SK-N-SH treated with all-trans-retinoic acid at 6 μM for 48 hours (cell line): ENCODE measurements around the gene NID1.

Source experiments
- ISL1 ChIP-seq: fragments of 250-450 bp; sonication (Bioruptor Pico); IDR thresholded peaks from 2 replicates; pipeline ENCODE4 v2.1.2; 2022; ENCODE audit warnings: mild to moderate bottlenecking, moderate library complexity
- TOX ChIP-seq: fragments of 250-450 bp; sonication (Bioruptor Pico); IDR thresholded peaks from 2 replicates; pipeline ENCODE4 v1.8.0; 2021; ENCODE audit warnings: mild to moderate bottlenecking, moderate library complexity, borderline replicate concordance
- TF ChIP-seq, protein P1 (sequence below): fragments of 250-450 bp; sonication (Bioruptor Pico); IDR thresholded peaks from 2 replicates; pipeline ENCODE4 v1.5.1; 2020; ENCODE audit warnings: low read depth, mild to moderate bottlenecking, moderate library complexity
- TF ChIP-seq, protein P2 (sequence below): fragments of 250-450 bp; sonication (Bioruptor Pico); IDR thresholded peaks from 2 replicates; pipeline ENCODE4 v1.5.0; 2020; ENCODE audit warnings: mild to moderate bottlenecking, moderate library complexity
- TF ChIP-seq, protein P3 (sequence below): fragments of 250-450 bp; sonication (Bioruptor Pico); IDR thresholded peaks from 2 replicates; pipeline ENCODE4 v1.8.0; 2020; ENCODE audit warnings: mild to moderate bottlenecking, moderate library complexity, borderline replicate concordance

DNA sequence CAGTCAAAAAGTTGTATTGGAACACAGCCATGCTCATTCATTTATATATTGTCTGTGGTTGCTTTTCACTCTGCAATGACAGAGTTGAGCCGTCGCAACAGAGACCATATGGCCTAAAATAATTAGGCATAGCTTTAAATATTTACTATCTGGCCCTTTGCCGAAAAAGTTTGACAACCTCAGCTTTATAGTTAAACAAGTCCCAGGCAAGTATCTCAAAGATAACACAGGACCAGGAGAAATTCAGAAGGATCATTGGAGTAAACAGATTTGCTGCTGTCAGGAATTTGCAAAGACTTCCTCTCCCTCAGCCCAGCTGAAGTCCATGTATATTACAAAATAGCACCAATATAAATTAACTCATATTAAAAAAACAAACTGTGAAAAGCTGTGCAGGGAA is 34.4 kb downstream of the NID1 start:
- TF ChIP-seq ISL1 (CRISPR knock-in tag): no peak
- TF ChIP-seq, protein P1, sequence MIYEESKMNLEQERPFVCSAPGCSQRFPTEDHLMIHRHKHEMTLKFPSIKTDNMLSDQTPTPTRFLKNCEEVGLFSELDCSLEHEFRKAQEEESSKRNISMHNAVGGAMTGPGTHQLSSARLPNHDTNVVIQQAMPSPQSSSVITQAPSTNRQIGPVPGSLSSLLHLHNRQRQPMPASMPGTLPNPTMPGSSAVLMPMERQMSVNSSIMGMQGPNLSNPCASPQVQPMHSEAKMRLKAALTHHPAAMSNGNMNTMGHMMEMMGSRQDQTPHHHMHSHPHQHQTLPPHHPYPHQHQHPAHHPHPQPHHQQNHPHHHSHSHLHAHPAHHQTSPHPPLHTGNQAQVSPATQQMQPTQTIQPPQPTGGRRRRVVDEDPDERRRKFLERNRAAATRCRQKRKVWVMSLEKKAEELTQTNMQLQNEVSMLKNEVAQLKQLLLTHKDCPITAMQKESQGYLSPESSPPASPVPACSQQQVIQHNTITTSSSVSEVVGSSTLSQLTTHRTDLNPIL (CRISPR knock-in tag): no peak
- TF ChIP-seq, protein P2, sequence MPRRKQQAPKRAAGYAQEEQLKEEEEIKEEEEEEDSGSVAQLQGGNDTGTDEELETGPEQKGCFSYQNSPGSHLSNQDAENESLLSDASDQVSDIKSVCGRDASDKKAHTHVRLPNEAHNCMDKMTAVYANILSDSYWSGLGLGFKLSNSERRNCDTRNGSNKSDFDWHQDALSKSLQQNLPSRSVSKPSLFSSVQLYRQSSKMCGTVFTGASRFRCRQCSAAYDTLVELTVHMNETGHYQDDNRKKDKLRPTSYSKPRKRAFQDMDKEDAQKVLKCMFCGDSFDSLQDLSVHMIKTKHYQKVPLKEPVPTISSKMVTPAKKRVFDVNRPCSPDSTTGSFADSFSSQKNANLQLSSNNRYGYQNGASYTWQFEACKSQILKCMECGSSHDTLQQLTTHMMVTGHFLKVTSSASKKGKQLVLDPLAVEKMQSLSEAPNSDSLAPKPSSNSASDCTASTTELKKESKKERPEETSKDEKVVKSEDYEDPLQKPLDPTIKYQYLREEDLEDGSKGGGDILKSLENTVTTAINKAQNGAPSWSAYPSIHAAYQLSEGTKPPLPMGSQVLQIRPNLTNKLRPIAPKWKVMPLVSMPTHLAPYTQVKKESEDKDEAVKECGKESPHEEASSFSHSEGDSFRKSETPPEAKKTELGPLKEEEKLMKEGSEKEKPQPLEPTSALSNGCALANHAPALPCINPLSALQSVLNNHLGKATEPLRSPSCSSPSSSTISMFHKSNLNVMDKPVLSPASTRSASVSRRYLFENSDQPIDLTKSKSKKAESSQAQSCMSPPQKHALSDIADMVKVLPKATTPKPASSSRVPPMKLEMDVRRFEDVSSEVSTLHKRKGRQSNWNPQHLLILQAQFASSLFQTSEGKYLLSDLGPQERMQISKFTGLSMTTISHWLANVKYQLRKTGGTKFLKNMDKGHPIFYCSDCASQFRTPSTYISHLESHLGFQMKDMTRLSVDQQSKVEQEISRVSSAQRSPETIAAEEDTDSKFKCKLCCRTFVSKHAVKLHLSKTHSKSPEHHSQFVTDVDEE (CRISPR knock-in tag): no peak
- no peak for TF ChIP-seq TOX (CRISPR knock-in tag)
- TF ChIP-seq, protein P3, sequence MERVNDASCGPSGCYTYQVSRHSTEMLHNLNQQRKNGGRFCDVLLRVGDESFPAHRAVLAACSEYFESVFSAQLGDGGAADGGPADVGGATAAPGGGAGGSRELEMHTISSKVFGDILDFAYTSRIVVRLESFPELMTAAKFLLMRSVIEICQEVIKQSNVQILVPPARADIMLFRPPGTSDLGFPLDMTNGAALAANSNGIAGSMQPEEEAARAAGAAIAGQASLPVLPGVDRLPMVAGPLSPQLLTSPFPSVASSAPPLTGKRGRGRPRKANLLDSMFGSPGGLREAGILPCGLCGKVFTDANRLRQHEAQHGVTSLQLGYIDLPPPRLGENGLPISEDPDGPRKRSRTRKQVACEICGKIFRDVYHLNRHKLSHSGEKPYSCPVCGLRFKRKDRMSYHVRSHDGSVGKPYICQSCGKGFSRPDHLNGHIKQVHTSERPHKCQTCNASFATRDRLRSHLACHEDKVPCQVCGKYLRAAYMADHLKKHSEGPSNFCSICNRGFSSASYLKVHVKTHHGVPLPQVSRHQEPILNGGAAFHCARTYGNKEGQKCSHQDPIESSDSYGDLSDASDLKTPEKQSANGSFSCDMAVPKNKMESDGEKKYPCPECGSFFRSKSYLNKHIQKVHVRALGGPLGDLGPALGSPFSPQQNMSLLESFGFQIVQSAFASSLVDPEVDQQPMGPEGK (CRISPR knock-in tag): no peak
